Heart right ventricle (tissue), 16 donors: ENCODE measurements around the gene MAPKAP1. TPM values are rescaled to one million over a fixed set of nuclear protein-coding genes. Genes with fewer than 3 reads are reported as not detected.

ENCODE experiments used
- ATAC-seq, 8 donors: fragments of 200-7000 bp; cut with Tn5 transposase; one replicate each; pipeline ENCODE4 v1.9.1; 2020; ENCODE audit warnings: mild to moderate bottlenecking in 8 of 8, moderate library complexity in 8 of 8, moderate number of reproducible peaks in 1 of 8
- DNase-seq, 2 donors: peaks; one replicate each; pipeline ENCODE4 v3.0.0-alpha.2; 2020
- H3K27ac ChIP-seq, 10 donors: fragments of 200-600 bp; sonication (generic) in 2 of 10; one replicate each; pipeline versions ENCODE4 v1.5.0 to v1.8.0; 2020 to 2022; ENCODE audit warnings: mild to moderate bottlenecking in 3 of 10
- H3K27me3 ChIP-seq, 7 donors: fragments of 200-600 bp; one replicate each; pipeline ENCODE4 v1.8.0; 2021 to 2022; ENCODE audit warnings: mild to moderate bottlenecking in 2 of 7
- H3K36me3 ChIP-seq, 9 donors: fragments of 200-600 bp; sonication (generic) in 1 of 9; one replicate each; pipeline versions ENCODE4 v1.5.0 to v1.8.0; 2020 to 2022; ENCODE audit warnings: mild to moderate bottlenecking in 2 of 9
- H3K4me1 ChIP-seq, 9 donors: fragments of 200-600 bp; sonication (generic) in 1 of 9; one replicate each; pipeline versions ENCODE4 v1.5.0 to v1.8.0; 2020 to 2022; ENCODE audit warnings: mild to moderate bottlenecking in 4 of 9
- H3K4me3 ChIP-seq, 10 donors: fragments of 200-600 bp; sonication (generic) in 2 of 10; one replicate each; pipeline versions ENCODE4 v1.5.0 to v1.8.0; 2020 to 2022; ENCODE audit warnings: mild to moderate bottlenecking in 7 of 10, moderate library complexity in 2 of 10
- H3K9me3 ChIP-seq, 11 donors: fragments of 200-600 bp in 10 of 11; sonication (generic) in 2 of 11; one replicate each; pipeline versions ENCODE4 v1.5.0 to v1.8.0; 2013 to 2022; ENCODE audit warnings: mild to moderate bottlenecking in 2 of 11, control low read depth in 1 of 11, moderate library complexity in 1 of 11
- WGBS, 2 donors: extraction: QIAGEN DNeasy Blood & Tissue Kit; methylation state at CpG; one replicate each; pipeline ENCODE4 v1.1.7; 2013; ENCODE audit warnings: inconsistent platforms in 1 of 2; 5-methylcytosine and 5-hydroxymethylcytosine counted together
- intact Hi-C, 10 donors: fragments of 100-400 bp; cut with DNase I; formaldehyde crosslinking; loops; one replicate each; pipeline versions ENCODE4 v1.11.1 to v1.14.2; 2022
- polyA plus RNA-seq, 2 donors: library from polyadenylated mRNA; stranded (reverse); fragments of 200-250 nt; gene quantifications; one replicate each; pipeline ENCODE4 v1.2.3, GENCODE V29; 2013
- total RNA-seq, 10 donors: library from RNA; stranded (reverse); fragmentation: NEBNext Ultra II Directional in 3 of 10; extraction: Animal tissue kit (Norgen Biotek cat#: 25700) in 3 of 10; gene quantifications; one replicate each; pipeline versions ENCODE4 v1.2.1 to v1.2.4, GENCODE V29; 2021 to 2023
- TF ChIP-seq, protein P1 (sequence below), 9 donors: fragments of 200-600 bp; sonication (generic) in 2 of 9; IDR thresholded peaks; one replicate each; pipeline versions ENCODE4 v1.5.0 to v1.8.0; 2021 to 2022; ENCODE audit warnings: antibody characterized with exemption in 9 of 9, mild to moderate bottlenecking in 5 of 9, moderate library complexity in 1 of 9
- donor health status: Arrhythmogenic right ventricular cardiomyopathy.
- donor health status: ischemic (EF 13 %, LVEDD 7.1; RV severe dilation, severe dysfunction).
- donor health status: healthy with polysubstance abuse.
- donor health status: DM: no; HTN: yes; CAD: no.
- donor health status: DM: no; HTN: no; CAD: no.
- donor health status: ischemic (EF 25% LVEDD 6.9; RV normal size, moderate dysfunction).
- donor health status: ischemic (EF 25% LVEDD 5.7; RV mildly dilated, moderate dysfunction).
- donor health status: healthy.
- donor health status: DM: yes; HTN: yes; CAD: no.
- donor health status: Ischemic cardiomyopathy.
- donor health status: ischemic (EF 35%, LVEDD 5.7; RV mildly dilated, moderate dysfunction).
- donor health status: nonischemic (EF 11% LVEDD 7.7; RV severe dilation, severe dysfunction).
- donor health status: DM: yes; HTN: yes; CAD: no.
- donor health status: PGD.
- donor health status: ischemic (EF 29% LVEDD 5.4; RV normal size, mild dysfunction).
- donor health status: nonischemic (EF 23%, LVEDD 6.1; RV moderate dilation, normal function).

MAPKAP1 gene
- total and polyA plus RNA-seq, 12 donors: 102 to 143 (median 116) TPM

GRCh38 chr9:125388978-125389377 lies 318.0 kb downstream of the MAPKAP1 start:
- intact Hi-C loops: no loop called here
- no peak for DNase-seq
- Histone ChIP-seq H3K36me3 (no peaks in the 10 kb centered on the region), H3K4me1 (no peaks in the 10 kb centered on the region), H3K27me3 (no peaks in the 10 kb centered on the region), H3K9me3 (no peaks in the 10 kb centered on the region), H3K27ac (no peak overlapping the region), H3K4me3 (no peak overlapping the region)
- TF ChIP-seq, protein P1, sequence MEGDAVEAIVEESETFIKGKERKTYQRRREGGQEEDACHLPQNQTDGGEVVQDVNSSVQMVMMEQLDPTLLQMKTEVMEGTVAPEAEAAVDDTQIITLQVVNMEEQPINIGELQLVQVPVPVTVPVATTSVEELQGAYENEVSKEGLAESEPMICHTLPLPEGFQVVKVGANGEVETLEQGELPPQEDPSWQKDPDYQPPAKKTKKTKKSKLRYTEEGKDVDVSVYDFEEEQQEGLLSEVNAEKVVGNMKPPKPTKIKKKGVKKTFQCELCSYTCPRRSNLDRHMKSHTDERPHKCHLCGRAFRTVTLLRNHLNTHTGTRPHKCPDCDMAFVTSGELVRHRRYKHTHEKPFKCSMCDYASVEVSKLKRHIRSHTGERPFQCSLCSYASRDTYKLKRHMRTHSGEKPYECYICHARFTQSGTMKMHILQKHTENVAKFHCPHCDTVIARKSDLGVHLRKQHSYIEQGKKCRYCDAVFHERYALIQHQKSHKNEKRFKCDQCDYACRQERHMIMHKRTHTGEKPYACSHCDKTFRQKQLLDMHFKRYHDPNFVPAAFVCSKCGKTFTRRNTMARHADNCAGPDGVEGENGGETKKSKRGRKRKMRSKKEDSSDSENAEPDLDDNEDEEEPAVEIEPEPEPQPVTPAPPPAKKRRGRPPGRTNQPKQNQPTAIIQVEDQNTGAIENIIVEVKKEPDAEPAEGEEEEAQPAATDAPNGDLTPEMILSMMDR (IDR thresholded peaks at IDR 0.05): no peak
- WGBS, 2 donors: 53 to 65% methylated on average over 6 of the region's 6 CpGs
- ATAC-seq: no peak

DNA sequence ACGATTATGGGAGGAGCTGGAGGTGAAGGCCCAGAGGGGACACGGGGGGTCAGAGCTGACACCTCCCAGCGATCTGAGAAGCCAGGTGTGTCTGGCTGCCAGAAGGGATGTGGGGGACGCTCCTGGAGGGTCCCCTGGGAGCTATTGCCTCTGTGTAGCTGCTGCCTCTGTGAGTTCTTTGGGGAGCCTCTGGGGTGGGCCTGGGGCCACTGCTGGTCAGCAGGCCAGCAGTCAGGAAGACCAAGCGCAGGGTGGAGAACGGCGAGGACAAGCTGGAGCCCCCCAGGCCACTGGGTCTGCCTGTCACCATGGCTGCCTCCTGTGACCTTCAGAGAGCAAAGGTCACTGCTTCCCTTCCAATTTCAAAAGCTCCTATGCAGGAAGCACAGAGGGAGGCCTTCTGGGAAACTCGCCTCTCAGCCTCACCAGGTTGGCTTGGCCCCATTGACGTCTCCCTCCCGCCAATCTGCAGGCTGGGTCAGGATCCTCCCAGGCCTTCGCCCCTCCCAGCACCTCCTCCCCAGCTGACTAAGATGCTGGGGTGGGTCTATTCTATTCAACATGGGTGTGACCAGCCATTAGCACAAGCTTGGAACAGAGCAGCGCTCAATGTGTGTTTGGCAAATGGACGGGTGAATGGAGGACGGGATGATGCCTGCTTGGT lies 319.0 kb downstream of the MAPKAP1 start:
- no peaks in the 10 kb centered on the region for H3K4me1 ChIP-seq
- no peak overlapping the region for H3K27ac ChIP-seq
- H3K36me3 ChIP-seq: no peaks in the 10 kb centered on the region
- TF ChIP-seq, protein P1 (IDR thresholded peaks at IDR 0.05): no peak
- WGBS, 2 donors: 80 to 88% methylated on average over 14 of the region's 14 CpGs
- H3K9me3 ChIP-seq: no peaks in the 10 kb centered on the region
- peak in 1 of 8 donors; percentile 16 for ATAC-seq
- no peaks in the 10 kb centered on the region for H3K27me3 ChIP-seq
- no peak for DNase-seq
- intact Hi-C loops: no loop called here
- H3K4me3 ChIP-seq: no peak overlapping the region

Other genes starting within 250 kb of the MAPKAP1 start
- gene PBX3, start 40.2 kb upstream of the MAPKAP1 start, total RNA-seq: 10 to 100 TPM; 47.3 to 79.6 (median 57.1) TPM
- 10 to 100 TPM; 14.5 to 24.5 TPM for gene PBX3, start 40.2 kb upstream of the MAPKAP1 start, polyA plus RNA-seq